ENCODE results near the gene NDUFB7.

Gene NDUFB7

DNA sequence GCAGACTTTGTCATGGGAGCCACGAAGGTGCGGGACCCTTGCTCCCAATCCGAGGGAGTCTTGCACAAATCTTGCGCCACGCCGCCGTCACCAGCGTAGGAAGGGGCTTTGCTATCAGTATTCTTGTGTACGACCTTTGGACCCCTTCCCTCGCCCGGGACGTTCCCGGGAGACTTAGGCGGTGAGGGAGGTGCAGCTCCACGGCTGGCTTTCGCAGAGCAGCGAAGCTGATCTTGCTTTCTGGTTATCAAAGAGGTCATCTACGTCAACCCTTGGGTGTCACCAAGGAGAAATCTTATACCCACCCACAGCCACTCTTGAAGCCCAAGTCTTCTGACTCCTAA lies 41.9 kb downstream of the NDUFB7 start:
- peak overlapping the region; percentile 80 for H3K4me3 ChIP-seq (replicated peaks; ENCODE audit: low read depth, low read length)
- DNase-seq (ENCODE audit: extremely low read depth, low read depth), result no peak
- no peak for TF ChIP-seq CTCF (IDR thresholded peaks at IDR 0.05; ENCODE audit: low read depth, low read length, missing control alignments)

DNA sequence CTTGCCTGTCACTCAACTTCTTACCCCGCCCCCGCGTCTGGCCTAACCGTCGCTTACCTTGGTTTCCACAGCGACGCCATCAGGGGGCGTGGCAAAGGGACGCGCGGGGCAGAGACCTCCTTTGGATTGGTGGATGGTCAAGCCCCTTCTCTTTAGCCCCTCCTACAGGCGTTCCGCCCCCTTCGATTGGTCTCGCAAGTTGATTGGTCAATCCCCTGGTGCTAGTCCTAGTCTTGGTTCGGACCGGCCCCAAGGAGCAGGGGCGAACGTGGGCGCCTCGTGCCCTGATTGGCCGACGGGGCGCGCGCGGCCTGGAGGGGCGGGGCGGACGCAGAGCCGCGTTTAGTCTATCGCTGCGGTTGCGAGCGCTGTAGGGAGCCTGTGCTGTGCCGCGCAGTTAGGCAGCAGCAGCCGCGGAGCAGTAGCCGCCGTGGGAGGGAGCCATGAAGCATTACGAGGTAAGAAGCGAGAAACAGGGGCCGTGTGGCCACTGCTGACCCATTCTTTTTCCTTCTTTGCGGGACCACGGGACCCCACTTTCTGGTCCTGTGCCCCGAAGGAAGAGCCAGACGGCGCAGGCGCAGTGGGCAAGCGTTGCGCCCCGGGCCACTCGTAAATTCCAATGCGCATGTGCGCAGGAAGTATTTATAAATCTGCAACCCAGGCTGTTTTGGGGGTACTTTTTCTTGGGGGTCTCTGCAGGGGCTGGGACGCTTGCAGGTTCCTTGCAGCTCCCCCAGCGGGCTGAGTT lies 42.4 kb downstream of the NDUFB7 start, which contains the start of gene TECR:
TSS of gene TECR (plus strand) at position 341 of the 751 bp plus-strand sequence. CDS start at position 444, 103 bp downstream.
- TF ChIP-seq CTCF (IDR thresholded peaks at IDR 0.05; ENCODE audit: low read depth, low read length, missing control alignments), result no peak
- DNase-seq (ENCODE audit: extremely low read depth, low read depth), result peak; percentile 100

DNA sequence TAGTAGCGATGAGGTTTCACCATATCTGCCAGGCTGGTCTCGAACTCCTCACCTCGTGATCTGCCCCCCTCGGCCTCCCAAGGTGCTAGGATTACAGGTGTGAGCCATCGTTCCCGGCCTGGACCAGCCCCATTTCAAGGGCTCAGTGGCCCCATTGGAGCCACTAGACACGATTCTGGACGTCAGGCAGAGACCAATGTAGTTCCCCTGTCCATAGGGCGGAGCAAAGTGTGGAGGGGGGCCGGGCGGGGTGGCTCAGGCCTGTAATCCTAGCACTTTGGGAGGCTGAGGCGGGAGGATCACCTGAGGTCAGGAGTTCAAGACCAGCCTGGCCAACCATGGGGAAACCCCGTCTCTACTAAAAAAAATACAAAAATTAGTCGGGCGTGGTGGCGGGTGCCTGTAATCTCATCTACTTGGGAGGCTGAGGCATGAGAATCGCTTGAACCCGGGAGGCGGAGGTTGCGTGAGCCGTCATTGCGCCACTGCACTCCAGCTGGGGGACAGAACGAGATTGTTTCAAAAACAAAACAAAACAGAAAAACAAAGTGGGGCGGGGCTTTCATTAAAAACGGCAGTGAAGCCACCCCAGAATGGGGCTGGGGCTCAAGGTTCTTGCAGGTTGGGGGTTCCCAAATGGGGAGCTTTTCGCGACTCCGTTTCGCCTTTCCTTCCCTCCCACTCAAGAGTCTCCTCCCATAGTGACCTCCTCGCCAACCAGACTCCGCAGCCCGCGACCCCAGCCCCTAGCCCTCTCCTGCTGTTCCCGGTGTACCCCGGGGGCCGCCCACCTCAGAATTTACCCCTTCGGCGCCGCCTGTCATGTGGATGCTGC lies 43.2 kb downstream of the NDUFB7 start:
- peak overlapping the region; percentile 80 for H3K4me3 ChIP-seq (replicated peaks; ENCODE audit: low read depth, low read length)
- no peak for DNase-seq (ENCODE audit: extremely low read depth, low read depth)
- TF ChIP-seq CTCF (IDR thresholded peaks at IDR 0.05; ENCODE audit: low read depth, low read length, missing control alignments), result no peak

More for the DNA sequence above, 42.4 kb downstream of the NDUFB7 start, which contains the start of gene TECR:
- H3K4me3 ChIP-seq (replicated peaks; ENCODE audit: low read depth, low read length), result peak within 1 kb of the TSS; percentile 80

- no peak overlapping the region for H3K4me3 ChIP-seq (replicated peaks; ENCODE audit: low read depth, low read length)
- TF ChIP-seq CTCF (IDR thresholded peaks at IDR 0.05; ENCODE audit: low read depth, low read length, missing control alignments), result no peak
- DNase-seq (ENCODE audit: extremely low read depth, low read depth), result no peak
Measured at GRCh38 chr19:14526423-14526822, 45.4 kb downstream of the NDUFB7 start.

DNA sequence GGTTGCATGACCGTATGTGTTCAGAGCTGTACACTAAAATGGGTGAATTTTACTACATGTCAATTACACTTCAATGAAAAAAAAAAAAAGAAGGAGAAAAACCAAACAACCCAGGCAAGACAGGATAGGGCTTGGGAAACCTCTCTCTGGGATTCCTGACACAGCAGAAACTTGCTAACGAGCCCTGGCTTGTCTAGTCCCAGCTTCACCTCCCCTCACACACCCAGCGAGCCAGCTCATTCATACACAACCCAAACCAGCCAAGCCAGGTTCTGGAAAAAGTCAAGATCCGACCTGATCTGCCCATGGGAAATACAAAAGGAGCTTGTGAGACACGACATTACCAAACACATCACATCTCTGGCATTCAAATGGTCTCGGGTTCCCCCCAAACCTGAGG lies 46.1 kb downstream of the NDUFB7 start:
- H3K4me3 ChIP-seq (replicated peaks; ENCODE audit: low read depth, low read length), result no peak overlapping the region
- TF ChIP-seq CTCF (IDR thresholded peaks at IDR 0.05; ENCODE audit: low read depth, low read length, missing control alignments), result no peak
- DNase-seq (ENCODE audit: extremely low read depth, low read depth), result no peak

DNA sequence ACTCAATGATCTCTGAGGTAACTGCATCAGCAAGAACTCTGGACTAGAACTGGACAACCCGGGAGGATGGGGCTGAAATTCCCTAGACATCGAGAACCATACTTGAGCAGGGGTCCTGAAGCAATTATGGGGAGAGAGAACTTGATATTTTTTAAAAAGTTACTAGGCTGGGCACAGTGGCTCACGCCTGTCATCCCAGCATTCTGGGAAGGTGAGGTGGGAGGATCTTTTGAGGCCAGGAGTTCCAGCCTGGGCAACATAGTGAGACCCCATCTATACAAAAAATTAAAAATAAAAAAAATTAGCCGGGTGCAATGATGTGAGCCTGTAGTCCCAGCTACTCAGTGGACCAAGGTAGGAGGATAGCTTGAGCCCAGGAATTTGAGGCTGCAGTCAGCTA lies 51.3 kb downstream of the NDUFB7 start:
- no peak for DNase-seq (ENCODE audit: extremely low read depth, low read depth)
- no peak overlapping the region for H3K4me3 ChIP-seq (replicated peaks; ENCODE audit: low read depth, low read length)
- no peak for TF ChIP-seq CTCF (IDR thresholded peaks at IDR 0.05; ENCODE audit: low read depth, low read length, missing control alignments)
